ENCODE data around the gene WFIKKN1. TPM values are rescaled to one million over a fixed set of nuclear protein-coding genes. Genes with fewer than 3 reads are reported as not detected.

Gene WFIKKN1
- total RNA-seq, 1 donor from 2014 or later = not detected

DNA sequence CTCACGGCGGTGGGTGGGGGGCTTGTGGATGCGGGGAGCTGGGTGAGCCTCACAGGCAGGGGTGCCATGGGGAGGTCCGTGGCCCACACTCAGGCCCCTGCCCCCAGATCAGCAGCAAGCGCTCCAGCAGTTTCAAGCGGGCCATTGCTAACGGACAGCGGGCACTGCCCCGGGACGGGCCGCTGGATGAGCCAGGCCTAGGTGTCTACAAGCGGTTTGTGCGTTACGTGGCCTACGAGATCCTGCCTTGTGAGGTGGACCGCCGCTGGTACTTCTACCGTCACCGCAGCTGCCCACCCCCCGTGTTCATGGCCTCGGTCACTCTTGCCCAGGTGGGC, 45.7 kb downstream of the WFIKKN1 start:
- DNase-seq (ENCODE audit: low read depth) (no peak), FAIRE-seq (no peak)
- Histone ChIP-seq H3K4me3 (ENCODE audit: low read depth, low read length) (peak overlapping the region; percentile 14), H3K27me3 (ENCODE audit: control insufficient read depth, insufficient read depth, low read length) (no peaks in the 10 kb centered on the region), H3K36me3 (ENCODE audit: control insufficient read depth, insufficient read depth, low read length) (peaks cover 21% of the 10 kb centered on the region)
- no peak for TF ChIP-seq CTCF (IDR thresholded peaks at IDR 0.05; ENCODE audit: insufficient read depth, low read length, severe bottlenecking)

- DNase-seq (ENCODE audit: low read depth) (peak; percentile 92), FAIRE-seq (peak; percentile 62)
- no peak for TF ChIP-seq CTCF (IDR thresholded peaks at IDR 0.05; ENCODE audit: insufficient read depth, low read length, severe bottlenecking)
Measured at GRCh38 chr16:676913-677312, 46.1 kb downstream of the WFIKKN1 start.

GRCh38 chr16:677316-678190, 46.8 kb downstream of the WFIKKN1 start:
- no peak for TF ChIP-seq CTCF (IDR thresholded peaks at IDR 0.05; ENCODE audit: insufficient read depth, low read length, severe bottlenecking)
- peaks cover 24% of the 10 kb centered on the region for H3K36me3 ChIP-seq (ENCODE audit: control insufficient read depth, insufficient read depth, low read length)
- peak overlapping the region; percentile 42 for H3K4me3 ChIP-seq (ENCODE audit: low read depth, low read length)
- FAIRE-seq (no peak), DNase-seq (ENCODE audit: low read depth) (no peak)
- H3K27me3 ChIP-seq (ENCODE audit: control insufficient read depth, insufficient read depth, low read length) = no peaks in the 10 kb centered on the region

More at GRCh38 chr16:676913-677312, 46.1 kb downstream of the WFIKKN1 start:
- Histone ChIP-seq H3K4me3 (ENCODE audit: low read depth, low read length) (peak overlapping the region; percentile 42), H3K27me3 (ENCODE audit: control insufficient read depth, insufficient read depth, low read length) (no peaks in the 10 kb centered on the region), H3K36me3 (ENCODE audit: control insufficient read depth, insufficient read depth, low read length) (peaks cover 24% of the 10 kb centered on the region)

- TF ChIP-seq CTCF (IDR thresholded peaks at IDR 0.05; ENCODE audit: insufficient read depth, low read length, severe bottlenecking) = no peak
- Histone ChIP-seq H3K4me3 (ENCODE audit: low read depth, low read length) (peak overlapping the region; percentile 42), H3K27me3 (ENCODE audit: control insufficient read depth, insufficient read depth, low read length) (no peaks in the 10 kb centered on the region), H3K36me3 (ENCODE audit: control insufficient read depth, insufficient read depth, low read length) (peaks cover 28% of the 10 kb centered on the region)
- FAIRE-seq (no peak), DNase-seq (ENCODE audit: low read depth) (no peak)
Measured at GRCh38 chr16:678209-678857, 47.5 kb downstream of the WFIKKN1 start.

DNA sequence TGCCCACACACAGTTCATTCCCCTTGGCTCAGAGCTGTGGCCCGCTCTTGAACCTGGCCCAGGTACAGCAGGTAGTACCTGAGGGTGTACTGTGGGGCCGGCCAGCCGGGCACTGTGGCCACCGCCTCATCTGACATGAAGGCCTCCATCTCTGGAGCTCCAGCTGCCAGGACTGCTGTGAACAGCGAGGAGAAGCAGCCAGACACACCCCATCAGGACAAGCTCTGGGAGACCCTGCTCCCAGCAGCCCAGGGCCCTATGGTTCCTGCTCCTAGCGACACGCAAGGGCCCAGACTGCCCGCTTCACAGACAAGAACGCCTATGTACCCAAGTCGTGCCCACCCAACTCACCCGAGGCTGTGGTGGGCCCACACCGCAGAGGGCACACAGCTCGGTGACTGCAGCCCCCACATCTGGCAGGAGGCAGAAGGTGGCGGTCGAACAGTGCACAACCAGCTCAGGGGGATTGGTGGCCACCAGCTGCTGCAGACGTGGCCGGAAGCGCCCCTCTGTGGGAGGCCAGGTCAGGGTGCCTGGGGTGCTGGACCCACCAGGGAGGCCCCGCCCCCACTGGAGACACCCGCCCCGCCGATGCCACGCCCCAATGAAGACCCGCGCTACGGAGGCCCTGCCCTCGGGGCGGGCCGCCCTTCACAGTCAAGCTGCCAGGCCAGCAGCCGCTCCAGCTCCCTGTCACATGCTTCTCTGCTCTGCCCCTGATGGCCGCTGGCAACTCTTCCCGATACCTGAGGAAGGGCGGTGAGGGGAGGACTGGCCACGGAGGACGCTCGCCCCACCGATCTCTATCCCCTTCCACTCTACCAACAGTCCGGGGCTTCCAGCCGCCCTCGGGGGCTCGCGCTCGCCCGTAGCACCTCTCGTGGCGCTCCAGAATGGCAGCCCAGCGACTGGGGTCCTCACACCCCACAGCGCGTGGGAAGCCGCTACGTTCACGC, 48.4 kb downstream of the WFIKKN1 start:
- Histone ChIP-seq H3K4me3 (ENCODE audit: low read depth, low read length) (peak overlapping the region; percentile 42), H3K36me3 (ENCODE audit: control insufficient read depth, insufficient read depth, low read length) (peaks cover 25% of the 10 kb centered on the region), H3K27me3 (ENCODE audit: control insufficient read depth, insufficient read depth, low read length) (no peaks in the 10 kb centered on the region)
- DNase-seq (ENCODE audit: low read depth) = no peak
- no peak for TF ChIP-seq CTCF (IDR thresholded peaks at IDR 0.05; ENCODE audit: insufficient read depth, low read length, severe bottlenecking)
- FAIRE-seq = no peak

All from bronchial epithelial cell (primary cell).